NCI-H446 treated with DMSO at 0.1 percent for 48 hours (cell line): ENCODE data around the gene DPYSL4.

ENCODE experiments used
- DNase-seq: peaks from one replicate; lab custom pipeline; 2025; lab: John Stamatoyannopoulos, UW

Gene DPYSL4

DNA sequence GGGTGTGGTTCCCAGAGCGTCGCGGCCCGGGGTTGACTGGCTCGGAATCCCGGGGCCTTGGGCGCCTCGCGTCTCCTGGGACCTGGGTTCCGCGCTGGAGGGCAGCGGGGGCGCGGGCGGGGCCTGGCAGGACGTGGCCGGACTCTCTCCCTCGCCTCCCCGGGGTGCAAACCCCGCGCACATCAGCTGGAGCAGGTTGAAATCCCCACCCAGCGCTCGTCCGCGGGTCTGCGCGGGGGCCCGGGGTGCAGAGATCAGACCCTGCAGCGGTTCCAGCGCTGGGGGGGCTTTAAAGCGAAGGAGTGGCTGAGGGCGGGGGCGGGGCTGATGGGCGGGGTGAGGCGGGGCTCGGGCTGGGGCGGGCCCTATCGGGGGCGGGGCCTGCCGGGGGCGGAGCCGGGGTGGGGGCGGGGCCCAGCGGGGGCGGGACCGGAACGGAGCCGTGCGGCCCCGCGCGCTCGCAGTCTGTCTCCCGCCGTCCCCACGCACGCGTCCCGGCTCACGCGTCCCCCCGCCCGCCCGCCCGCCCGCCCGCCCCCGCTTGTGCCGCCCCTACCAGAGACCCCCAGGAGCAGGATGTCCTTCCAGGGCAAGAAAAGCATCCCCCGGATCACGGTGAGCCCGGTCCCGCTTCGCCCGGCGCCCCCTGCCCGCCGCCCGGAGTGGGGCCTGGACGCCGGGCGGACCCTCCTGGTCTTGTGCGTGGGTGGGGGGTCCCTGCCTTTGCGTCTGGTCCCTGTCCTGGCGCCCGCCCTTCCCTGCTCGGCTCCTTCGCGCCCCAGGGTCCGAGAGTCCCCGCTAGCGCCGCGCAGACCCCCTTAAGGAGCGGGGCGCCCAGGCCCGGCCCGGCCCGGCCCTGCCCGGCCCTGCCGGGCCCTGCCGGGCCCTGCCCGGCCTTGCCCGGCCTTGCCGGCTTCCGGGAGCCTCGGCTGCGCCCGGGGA, at the start of gene DPYSL4:
DPYSL4 (plus strand) TSS at position 461 of the 942 bp plus-strand sequence; CDS start at position 577, 116 bp downstream.
- DNase-seq, result no peak

DNA sequence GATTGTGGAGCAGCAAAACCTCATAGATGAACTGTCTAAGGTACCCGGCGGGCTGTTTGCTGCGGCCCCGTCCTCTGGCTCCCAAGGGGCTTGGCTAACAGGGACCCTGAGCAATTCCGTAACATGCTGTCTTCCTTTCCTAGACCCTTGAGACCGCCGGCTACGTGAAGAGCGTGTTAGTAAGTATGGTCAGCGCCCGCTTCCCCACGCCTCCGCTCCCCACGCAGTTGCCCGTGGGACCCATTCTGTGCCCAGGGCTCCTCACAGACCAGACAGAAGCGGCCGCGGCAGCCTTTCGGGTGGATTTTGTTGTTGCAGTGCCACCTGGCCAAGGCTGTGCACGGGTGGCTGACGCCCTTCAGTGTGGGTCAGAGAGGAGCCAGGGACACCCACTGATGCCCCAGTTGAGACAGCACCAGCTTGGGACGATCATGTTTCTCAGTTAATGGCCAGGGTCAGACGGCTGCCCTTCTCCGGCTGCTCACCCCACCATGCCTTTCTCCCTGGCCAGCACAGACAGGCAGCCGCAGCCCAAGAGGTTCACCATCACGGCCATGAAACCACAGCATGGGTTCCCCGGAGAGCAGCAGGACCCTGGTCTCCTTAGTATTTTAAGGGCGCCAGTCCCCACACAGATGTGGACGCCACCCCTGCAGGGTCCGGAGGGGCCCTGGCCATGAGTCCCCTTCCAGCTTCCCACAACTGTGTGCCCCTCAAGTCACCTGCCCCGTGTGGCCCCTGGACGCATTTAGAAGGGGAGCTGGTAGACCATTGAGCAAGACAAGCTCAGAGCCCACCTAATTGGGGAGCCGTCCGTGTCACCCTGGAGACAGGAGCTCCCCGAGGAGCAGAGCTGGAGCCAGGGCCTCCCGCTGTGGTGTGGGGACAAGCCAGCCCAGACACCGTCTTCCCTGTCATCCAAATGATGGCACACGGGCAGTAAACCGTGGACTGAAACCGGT, 49.4 kb upstream of the DPYSL4 start:
- no peak for DNase-seq

DNA sequence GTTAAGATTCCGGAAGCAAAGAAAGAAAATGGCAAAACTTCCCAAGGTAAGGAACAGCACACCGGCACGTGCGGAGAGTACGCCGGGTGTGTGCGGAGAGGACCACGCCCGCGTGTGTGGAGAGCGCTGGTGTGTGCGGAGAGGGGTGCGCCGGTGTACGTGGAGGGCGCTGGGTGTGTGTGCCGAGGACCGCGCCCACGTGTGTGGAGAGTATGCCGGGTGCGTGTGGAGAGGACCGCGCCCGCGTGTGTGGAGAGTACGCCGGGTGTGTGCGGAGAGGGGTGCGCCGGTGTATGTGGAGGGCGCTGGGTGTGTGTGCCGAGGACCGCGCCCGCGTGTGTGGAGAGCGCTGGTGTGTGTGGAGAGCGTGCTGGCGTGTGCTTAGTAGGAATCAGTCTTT, 48.6 kb upstream of the DPYSL4 start:
- DNase-seq, result no peak

DNA sequence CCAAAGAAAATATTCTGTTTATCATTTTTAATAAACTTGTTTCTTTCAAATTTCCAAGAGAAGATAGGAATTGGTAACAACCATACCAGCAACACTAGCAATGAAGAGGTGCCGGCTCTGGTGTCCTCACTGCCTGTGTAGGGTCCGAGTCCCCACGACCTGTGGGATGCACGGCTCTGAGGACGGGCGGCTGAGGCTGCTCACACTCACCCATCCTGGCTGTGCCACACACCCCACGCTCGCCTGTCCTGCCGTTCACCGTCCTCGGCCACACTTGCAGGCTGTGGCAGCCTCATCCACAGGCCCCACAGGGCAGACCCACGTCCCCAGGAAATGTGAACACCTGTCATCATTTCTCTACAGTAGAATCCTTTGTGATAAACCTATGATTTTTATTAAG, 48.2 kb upstream of the DPYSL4 start:
- DNase-seq, result no peak

DNA sequence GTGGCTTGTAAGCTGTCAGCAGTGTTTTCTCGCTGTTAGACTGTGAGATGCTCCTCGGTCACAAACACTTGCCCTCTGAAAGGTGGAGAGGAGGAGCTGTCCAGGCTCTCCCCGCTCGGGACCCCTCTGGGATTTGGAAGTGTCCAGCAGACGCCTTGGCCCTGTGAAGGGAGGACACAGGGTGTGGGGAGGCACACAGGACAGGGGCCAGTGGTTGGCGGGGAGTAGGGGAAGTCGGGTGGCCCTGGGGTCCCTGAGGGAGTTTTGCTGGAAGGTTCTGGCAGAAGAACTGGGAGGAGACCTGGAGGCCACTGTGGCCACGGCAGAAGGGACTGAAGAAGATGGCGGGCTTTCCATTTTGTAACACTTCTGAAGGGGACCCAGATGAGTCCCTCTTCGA, 47.2 kb upstream of the DPYSL4 start:
- DNase-seq, result no peak

DNA sequence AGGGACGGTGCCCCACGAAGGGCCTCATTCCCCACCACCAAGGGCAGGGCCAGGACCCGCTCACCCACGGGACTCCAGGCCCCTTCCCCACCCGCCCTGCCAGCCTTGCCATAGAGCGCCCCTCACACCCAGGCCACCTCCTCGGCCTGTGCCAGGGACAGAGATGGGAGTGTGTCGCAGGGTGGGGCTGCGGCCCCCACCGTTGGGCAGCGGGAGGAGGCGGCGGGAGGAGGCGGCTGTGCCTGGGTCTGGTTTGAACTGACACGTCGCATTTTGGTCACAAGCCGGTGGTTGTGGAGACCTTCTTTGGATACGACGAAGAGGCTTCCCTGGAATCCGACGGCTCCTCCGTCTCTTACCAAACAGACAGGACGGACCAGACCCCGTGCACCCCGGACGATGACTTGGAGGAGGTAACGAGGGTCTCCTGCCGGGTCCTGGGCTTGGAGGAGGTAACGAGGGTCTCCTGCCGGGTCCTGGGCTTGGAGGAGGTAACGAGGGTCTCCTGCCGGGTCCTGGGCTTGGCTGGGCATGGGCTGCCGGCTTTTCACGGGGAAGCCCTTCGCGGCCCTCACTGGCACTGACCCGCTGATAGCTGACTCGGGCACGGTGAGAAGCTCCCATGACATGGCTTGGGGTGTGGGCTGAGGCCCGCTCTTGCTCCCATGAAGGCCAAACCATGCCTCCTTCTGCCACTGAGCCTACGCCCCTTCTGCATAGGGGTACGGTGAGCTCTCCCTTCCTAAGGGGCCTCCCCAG, 46.4 kb upstream of the DPYSL4 start:
- DNase-seq, result no peak

DNA sequence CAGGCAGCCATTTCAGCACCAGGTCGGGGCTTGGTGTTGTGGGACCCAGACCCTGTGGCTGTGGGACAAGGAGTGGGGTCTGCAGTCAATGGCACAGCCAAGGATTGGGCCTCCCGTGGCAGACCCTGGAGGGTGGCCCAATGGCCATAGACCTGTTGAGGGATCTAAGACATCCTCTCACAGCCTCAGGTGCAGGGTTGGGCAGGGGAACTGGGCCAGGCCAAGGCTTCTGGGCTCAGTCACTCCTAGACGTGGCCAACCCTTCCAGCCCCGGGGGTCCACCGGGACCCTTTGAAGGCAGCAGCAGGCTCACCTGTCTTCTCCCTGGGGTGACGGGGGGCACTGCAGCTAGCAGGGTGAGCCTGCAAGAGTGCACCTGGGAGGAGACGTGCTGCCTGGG, 45.7 kb upstream of the DPYSL4 start:
- no peak for DNase-seq

DNA sequence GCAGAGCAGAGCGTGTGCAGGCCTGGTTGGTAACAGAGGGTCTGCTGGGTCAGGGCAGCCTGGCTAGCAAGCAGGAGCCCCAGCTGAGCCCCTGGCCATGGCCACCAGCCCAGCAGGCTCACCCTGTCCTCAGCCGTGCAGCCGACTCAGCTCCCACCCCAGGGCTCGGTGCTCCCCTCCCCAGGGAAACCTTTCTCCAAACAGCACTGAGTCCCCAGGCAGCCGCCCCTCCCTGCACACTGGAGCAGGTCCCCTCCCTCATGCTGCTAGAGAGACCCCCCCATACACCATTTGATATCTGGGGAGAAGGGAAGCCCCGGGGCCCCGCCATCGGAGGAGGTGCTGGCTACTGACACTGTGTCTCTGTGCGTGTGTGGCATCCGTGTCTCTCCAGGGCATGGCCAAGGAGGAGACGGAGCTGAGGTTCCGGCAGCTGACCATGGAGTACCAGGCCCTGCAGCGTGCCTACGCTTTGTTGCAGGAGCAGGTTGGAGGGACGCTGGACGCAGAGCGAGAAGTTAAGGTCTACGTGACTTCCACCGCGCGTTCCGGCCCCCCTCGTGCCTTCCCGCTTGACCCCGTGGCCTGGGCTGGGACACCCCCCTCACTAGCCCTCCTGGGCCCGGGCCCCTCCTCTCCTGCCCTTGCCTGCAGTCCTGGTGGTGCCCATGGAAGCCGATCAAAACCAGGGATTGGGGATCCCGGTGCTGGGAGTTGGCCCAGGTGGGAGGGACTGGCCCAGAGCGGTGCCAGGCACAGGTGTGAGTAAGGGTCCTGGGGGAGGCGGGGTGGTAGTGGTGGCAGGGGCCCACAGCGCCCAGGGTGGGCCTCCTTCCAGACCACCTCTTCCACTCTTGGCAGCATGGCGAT, 45.0 kb upstream of the DPYSL4 start:
- DNase-seq, result no peak

DNA sequence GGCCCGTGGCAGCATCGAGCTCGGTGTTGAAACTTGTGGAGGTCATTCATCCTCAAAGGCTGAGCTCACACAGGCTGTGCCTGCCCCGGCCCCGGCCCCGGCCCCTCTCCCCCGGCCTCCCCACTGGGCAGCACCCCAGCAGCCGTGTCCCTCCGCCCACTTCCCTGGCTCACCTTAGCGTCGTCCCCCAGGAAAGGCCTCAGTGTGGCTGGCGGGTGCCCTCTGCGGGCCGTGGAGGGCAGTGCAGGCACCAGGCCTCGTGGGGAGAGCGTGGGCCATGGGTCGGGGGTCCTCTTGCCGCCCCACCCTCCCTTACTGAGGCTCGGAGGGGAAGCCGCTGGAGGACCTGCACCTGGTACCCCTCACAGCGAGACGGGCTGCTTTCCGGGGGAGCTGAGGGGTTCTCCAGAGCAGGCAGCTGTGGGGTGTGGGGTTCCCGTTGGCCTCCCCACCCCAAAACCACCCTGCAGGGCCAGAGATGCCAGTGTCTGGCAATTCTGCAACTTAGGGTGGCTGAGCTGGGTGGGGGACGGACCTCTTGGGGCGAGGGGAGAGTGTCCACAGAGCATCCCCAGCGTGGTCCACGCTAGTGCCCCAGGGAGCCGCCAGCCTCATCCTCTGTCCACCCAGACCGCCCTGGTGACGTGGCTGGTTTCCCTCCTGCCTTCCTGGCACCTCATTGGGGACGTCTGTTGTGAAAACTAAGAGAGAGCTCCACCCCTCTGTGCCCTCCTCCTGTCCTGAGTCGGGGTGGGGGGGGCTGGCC, 44.2 kb upstream of the DPYSL4 start:
- DNase-seq, result no peak

DNA sequence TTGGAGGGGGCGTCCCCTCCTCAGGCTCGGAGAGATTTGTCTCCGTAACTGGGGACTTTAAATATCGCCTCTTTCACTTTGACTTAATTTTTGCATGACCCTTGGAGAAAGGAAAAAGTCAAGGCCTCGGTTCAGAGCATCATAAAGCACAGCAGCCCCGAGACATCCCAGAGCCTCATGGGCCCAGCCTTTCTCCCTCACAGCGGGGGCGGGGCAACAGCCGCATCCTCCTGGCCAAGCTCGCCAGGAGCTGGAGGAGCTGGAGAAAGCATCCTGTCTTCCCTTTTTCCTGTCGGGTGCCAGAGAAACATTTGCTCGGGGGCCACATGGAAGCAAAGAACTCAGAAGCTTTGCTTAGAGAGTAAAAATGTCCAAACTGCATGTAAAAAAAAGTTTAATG, 43.6 kb upstream of the DPYSL4 start:
- no peak for DNase-seq

DNA sequence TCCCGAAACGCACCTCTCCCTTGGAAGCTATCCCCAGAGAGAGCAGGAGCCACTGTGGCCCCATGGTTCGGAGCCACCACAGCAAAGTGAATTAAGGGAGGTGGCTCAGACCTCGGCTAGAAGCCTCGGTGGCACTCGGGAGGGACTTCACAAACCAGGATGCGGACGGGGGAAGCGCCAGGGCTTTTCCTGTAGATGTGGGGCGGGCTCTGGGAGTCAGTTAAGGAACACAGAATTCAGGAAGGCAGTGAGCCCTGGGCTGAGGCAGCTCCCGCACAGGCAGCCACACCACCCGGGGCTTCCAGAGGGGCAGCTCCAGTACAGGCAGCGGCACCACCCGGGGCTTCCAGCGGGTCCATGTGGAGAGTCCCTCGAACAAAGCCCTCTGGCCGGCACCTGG, 42.7 kb upstream of the DPYSL4 start:
- no peak for DNase-seq

DNA sequence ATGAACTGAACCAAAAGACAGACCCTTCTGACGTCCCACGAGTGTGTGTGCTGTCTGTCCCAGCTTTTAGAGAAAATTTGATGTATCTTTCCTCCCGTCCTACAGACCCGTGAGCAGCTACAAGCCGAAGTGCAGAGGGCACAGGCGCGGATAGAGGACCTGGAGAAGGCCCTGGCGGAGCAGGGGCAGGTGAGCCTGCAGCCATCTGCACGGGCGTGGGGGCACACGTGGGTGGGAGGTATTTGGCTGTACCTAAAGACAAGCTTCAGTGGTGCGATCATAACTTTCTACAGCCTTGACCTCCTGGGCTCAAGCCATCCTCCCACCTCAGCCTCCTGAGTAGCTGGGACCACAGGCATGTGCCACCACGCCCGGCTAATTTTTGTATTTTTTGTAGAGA, 41.7 kb upstream of the DPYSL4 start:
- no peak for DNase-seq

DNA sequence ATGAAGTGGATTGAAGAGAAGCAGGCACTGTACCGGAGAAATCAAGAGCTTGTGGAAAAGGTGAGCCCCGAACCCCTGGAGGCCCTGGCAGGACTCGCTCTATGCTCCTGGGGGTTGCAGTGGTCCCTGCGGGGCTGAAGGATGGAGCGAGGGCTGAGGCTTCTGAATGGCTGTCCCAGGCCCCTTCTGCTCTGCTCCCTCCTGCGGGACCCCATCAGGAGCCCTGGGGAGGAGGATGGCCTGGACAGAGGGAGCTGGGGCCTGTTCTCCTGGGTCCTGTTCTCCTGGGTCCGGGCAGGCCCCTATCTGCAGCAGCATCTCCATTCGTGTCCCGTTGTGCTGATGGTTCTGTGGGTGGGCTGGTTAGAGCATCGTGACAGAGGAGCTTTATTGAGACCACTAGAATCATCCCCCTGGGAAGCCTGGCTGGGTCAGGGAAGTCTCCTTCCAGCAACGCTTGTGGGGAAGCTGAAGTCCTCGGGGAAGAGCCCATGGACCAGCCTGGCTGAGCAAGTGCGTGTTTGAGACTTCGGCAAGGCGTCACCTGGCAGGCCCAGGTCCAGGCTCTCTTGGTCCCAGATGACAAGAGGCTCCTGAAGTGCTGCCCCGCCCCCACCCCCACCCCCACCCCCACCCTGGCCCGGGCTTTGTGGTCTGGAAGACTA, 41.1 kb upstream of the DPYSL4 start:
- no peak for DNase-seq

DNA sequence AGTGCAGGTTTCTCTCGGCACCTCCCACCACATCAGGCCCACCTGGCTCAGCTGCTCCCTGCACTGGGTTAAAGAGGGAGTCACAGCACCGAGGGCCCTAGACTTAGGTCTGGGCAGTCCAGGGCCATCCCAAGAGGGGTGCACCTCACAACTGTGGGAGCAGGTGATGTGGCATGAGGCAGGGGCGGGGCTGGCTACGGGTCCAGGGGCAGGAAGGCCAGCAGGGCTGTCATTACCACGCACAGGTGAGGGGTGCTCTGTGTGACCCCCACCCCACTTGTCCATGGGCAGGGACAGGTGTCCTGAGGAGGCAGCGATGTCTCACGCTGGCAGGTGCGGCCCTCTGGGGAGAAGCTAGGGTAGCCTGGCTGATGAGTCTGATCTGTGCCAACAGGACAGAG, 40.5 kb upstream of the DPYSL4 start:
- DNase-seq, result no peak

DNA sequence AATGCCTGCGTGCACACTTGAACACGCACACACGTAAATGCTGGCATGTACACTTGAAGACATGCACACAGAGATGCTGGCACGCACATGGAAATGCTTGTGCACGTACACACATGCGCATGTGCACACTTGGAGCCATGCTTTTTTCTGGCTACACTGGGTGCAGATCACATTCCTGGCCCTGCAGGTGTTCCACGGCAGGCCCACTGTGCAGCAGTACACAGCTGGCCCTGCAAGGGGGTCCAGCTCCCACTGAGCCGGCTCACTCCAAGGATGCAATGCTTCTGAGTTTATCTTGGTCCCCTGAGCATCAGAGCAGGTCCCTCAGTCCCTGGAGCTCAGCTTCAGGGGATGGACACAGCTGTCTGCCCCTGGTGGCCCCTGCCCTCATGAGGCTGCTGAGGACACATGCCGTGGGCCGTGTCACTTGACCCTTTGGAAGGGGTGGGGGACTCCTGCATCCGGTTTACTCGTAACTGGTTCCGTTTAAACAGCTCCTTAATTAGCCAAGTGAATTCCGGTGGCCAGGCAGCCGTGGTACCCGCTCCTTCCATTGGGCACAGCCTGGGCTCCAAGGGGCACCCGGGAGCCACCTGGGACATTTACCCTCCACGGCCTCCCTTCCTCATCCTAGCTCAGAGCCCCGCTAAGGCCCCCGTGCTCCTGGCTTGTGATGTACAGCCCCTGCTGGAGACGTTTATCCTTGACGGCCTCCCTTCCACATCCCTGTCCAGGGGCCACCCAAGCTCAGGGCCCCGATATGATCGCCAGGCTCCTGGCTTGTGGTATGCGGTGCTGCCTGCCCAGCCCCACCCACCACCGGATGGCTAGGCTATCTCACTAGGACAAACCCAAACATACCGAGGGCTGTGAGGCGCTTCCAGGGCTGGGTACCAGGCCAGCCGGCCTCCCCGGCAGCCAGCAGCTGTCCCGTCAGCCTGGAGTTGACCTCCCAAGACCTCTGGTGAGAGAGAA, 39.5 kb upstream of the DPYSL4 start:
- DNase-seq, result no peak

DNA sequence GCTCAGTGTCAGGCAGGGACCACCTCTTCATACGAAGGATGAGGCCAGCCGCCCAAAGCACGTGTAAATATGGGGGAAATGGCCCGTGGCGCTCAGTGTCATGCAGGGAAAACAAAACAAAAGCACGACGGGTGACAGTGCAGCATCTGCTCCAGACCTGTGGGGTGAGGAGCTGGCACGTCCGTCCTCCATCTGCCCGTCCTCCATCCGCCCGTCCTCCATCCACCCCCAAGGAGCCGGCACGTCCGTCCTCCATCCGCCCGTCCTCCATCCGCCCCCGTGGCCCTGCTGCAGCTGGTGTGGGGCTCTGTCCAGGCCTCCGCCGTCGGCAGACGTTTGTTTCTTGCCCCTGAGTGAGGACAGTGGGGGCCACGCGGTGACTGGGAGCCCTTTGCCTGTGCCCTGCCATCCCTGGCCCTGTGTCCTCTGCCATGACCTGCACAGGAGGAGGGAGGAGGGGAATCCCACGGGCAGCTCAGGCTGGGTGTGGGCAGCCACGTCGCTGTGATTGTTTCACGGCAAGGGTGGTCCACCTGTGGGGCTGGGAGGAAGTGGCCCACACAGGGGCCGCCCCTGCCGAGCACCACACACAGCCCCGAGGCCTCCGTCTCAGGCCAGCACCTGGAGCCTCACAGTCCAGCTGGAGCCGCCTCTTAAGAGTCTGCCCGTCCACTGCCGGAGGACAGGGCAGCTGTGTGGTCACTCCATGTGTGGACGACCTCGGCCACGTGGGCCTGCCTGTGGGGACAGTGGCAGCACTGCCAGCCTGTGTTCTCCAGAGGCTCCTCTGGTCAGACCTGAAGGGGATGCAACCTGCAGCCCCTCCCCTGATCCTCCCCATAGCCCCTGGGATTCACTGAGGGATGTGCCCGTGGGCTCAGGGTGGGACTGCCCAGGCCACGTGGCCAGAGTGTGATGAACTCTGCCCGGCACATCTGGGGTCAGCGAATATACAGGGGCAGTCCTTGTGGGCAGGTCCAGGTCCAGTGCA, 38.2 kb upstream of the DPYSL4 start:
- no peak for DNase-seq

DNA sequence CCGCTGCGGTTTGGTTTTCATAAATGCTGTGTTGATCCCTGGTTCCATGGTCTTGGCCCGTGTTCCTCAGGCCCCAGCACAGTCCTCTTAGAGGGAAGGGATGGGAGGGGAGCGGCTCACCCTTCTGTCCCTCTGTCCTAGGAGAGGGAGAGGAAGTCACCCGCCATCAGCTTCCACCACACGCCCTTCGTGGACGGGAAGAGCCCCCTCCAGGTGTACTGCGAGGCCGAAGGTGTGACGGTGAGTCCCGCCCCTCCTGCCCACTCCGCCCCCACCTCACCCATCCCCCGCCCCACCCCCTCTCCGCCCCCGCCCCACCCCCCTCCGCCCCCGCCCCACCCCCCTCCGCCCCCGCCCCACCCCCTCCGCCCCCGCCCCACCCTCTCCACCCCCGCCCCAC, 37.5 kb upstream of the DPYSL4 start:
- DNase-seq, result no peak
